GM23338 (cell line): ENCODE measurements around the gene OR52E8.

ENCODE experiments used
- CREB1 ChIP-seq: fragments of 250-450 bp; sonication (Bioruptor Pico); IDR thresholded peaks from 2 replicates; pipeline ENCODE4 v1.5.0; 2020; ENCODE audit warnings: low read depth, mild to moderate bottlenecking, moderate library complexity
- CTCF ChIP-seq, 2 experiments: fragments of 200-600 bp in 1 of 2; sonication (generic) in 1 of 2; conservative IDR thresholded peaks; 2 replicates each; pipeline versions ENCODE4 v1.5.1 to v1.6.1; 2016 to 2017; ENCODE audit warnings: antibody characterized with exemption in 2 of 2, low read depth in 2 of 2, mild to moderate bottlenecking in 2 of 2, moderate library complexity in 1 of 2
- JUNB ChIP-seq: IDR thresholded peaks from one replicate; pipeline ENCODE4 v1.6.1; 2016; ENCODE audit warnings: antibody characterized with exemption; ENCODE audit not compliant: unreplicated experiment
- REST ChIP-seq: IDR thresholded peaks from one replicate; pipeline ENCODE4 v1.6.1; 2018; ENCODE audit warnings: antibody characterized with exemption; ENCODE audit not compliant: unreplicated experiment

GRCh38 chr11:5841797-5842196 is 15.7 kb downstream of the OR52E8 start, which contains the start of gene OR52E6:
- TF ChIP-seq CREB1: no peak
- TF ChIP-seq CTCF (conservative IDR thresholded peaks at IDR 0.05; ENCODE audit: low read depth in 2 of 2): no peak
- TF ChIP-seq REST: no peak
- TF ChIP-seq JUNB: no peak
